Thyroid gland (tissue), 4 donors: ENCODE data around the gene FAM3B.

Experiments
- CTCF ChIP-seq, 6 experiments: fragments of 200-600 bp in 3 of 6; fragments of 450-650 bp in 3 of 6; sonication (generic) in 3 of 6; IDR thresholded peaks; one replicate each; pipeline ENCODE4 v1.5.1; 2016 to 2019; ENCODE audit warnings: antibody characterized with exemption in 6 of 6, mild to moderate bottlenecking in 2 of 6, inconsistent platforms in 1 of 6, moderate library complexity in 1 of 6
- POLR2A ChIP-seq, 2 donors: fragments of 450-650 bp; IDR thresholded peaks; one replicate each; pipeline ENCODE4 v1.6.1; 2017; ENCODE audit warnings: antibody characterized with exemption in 2 of 2, mild to moderate bottlenecking in 2 of 2, moderate library complexity in 1 of 2

- no peak for TF ChIP-seq CTCF (IDR thresholded peaks at IDR 0.05)
- TF ChIP-seq POLR2A (IDR thresholded peaks at IDR 0.05), result no peak
These were observed 43.6 kb downstream of the FAM3B start for GRCh38 chr21:41360072-41360821.
